ENCODE measurements around the gene A4GALT. TPM values are rescaled to one million over a fixed set of nuclear protein-coding genes. Genes with fewer than 3 reads are reported as not detected.

A4GALT gene
- total RNA-seq, 1 experiment from 2014 or later: 3.4 TPM

DNA sequence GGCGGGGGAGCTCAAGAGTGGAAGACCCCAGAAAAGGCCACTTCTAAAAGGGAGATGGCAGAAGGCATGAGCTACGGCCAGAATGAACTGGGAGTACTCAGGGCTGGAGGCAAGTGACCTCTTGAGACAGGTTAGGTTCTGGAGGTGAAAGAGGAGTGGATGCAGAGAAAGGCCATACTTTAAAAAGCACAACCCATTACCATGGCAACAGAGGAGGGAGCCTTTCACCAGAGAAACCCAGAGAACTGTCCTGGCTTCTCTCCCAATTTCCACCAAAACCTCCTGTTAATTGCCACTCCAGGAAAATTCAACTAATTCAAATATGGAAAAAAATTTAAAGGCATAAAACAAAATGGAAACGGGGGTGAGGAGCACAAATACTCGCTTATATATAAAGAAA lies 15.8 kb downstream of the A4GALT start:
- no peak for DNase-seq
- H3K27ac ChIP-seq (ENCODE audit: insufficient read length, low read depth, low read length): no peak overlapping the region
- H3K9ac ChIP-seq (ENCODE audit: extremely low read depth, insufficient read length, low read length): no peak overlapping the region
- H3K79me2 ChIP-seq (ENCODE audit: insufficient read depth, low read length): no peaks in the 10 kb centered on the region
- H3K27ac Mint-ChIP-seq: no peak overlapping the region
- H3K18ac ChIP-seq (ENCODE audit: insufficient read length, low read depth, low read length): no peak overlapping the region
- H4K20me1 ChIP-seq (ENCODE audit: control insufficient read depth, insufficient read depth, insufficient read length): no peaks in the 10 kb centered on the region
- no peak overlapping the region for H2BK15ac ChIP-seq (ENCODE audit: low read depth, low read length)
- WGBS (ENCODE audit: extremely low coverage, insufficient read length, low lambda C conversion rate): no CpG with 5 or more reads among the region's 4 CpGs
- no peak overlapping the region for H2BK120ac ChIP-seq (ENCODE audit: low read depth, low read length, poor library complexity, severe bottlenecking)
- H3K23me2 ChIP-seq (ENCODE audit: insufficient read length, low read depth, low read length, poor library complexity, severe bottlenecking): no peaks in the 10 kb centered on the region
- no peaks in the 10 kb centered on the region for H3K36me3 Mint-ChIP-seq (ENCODE audit: insufficient read depth in 1 of 3, low read depth in 3 of 3)
- no peaks in the 10 kb centered on the region; the same call in 1 of the 2 replicates for H3K27me3 Mint-ChIP-seq (ENCODE audit: low read depth)
- H3K56ac ChIP-seq (ENCODE audit: insufficient read length, low read depth, low read length): no peak overlapping the region
- no peak overlapping the region for H3K4me3 Mint-ChIP-seq
- H2BK12ac ChIP-seq (ENCODE audit: insufficient read length, low read depth, low read length): no peak overlapping the region
- H4K5ac ChIP-seq (ENCODE audit: insufficient read length, low read depth, low read length): no peak overlapping the region
- H3K4ac ChIP-seq (ENCODE audit: low read depth, low read length): no peak overlapping the region
- TF ChIP-seq, protein P1, sequence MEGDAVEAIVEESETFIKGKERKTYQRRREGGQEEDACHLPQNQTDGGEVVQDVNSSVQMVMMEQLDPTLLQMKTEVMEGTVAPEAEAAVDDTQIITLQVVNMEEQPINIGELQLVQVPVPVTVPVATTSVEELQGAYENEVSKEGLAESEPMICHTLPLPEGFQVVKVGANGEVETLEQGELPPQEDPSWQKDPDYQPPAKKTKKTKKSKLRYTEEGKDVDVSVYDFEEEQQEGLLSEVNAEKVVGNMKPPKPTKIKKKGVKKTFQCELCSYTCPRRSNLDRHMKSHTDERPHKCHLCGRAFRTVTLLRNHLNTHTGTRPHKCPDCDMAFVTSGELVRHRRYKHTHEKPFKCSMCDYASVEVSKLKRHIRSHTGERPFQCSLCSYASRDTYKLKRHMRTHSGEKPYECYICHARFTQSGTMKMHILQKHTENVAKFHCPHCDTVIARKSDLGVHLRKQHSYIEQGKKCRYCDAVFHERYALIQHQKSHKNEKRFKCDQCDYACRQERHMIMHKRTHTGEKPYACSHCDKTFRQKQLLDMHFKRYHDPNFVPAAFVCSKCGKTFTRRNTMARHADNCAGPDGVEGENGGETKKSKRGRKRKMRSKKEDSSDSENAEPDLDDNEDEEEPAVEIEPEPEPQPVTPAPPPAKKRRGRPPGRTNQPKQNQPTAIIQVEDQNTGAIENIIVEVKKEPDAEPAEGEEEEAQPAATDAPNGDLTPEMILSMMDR (conservative IDR thresholded peaks at IDR 0.05): no peak
- H4K91ac ChIP-seq (ENCODE audit: insufficient read length, low read depth, low read length): no peak overlapping the region
- H2AFZ ChIP-seq (ENCODE audit: low read length): no peak overlapping the region
- no peak overlapping the region for H3K23ac ChIP-seq (ENCODE audit: insufficient read length, low read depth, low read length)
- H3K79me1 ChIP-seq (ENCODE audit: insufficient read depth, low read depth, low read length, poor library complexity, severe bottlenecking): no peaks in the 10 kb centered on the region
- no peak overlapping the region for H2BK5ac ChIP-seq (ENCODE audit: insufficient read length, low read length)
- no peak overlapping the region for H3K14ac ChIP-seq (ENCODE audit: insufficient read depth, low read length)
- H3K4me1 ChIP-seq (ENCODE audit: insufficient read depth, low read length): no peaks in the 10 kb centered on the region
- no peak overlapping the region for H4K8ac ChIP-seq (replicated peaks; ENCODE audit: insufficient read length, low read depth, low read length)
- H2AK5ac ChIP-seq (ENCODE audit: insufficient read length, low read length): no peak overlapping the region
- no peaks in the 10 kb centered on the region; a peak in 1 of 5 replicates for H3K9me3 Mint-ChIP-seq
- H2BK20ac ChIP-seq (ENCODE audit: low read depth, low read length, poor library complexity, severe bottlenecking): no peak overlapping the region
- no peaks in the 10 kb centered on the region; the same call in 1 of the 2 replicates for H3K27me3 ChIP-seq (ENCODE audit: insufficient read depth, low read length)
- H3K9me3 ChIP-seq (ENCODE audit: control insufficient read depth, low read depth, low read length): no peaks in the 10 kb centered on the region
- no peak overlapping the region for H3T11ph ChIP-seq (ENCODE audit: low read length)
- no peak overlapping the region for H3K4me2 ChIP-seq (ENCODE audit: insufficient read depth, insufficient read length, low read length)
- peaks cover 4 to 9% of the 10 kb centered on the region in 2 experiments for H3K4me1 Mint-ChIP-seq
